CD4-positive, alpha-beta T cell treated with Interferon gamma for 1 hour (primary cell): Measurements from ENCODE around the gene BBS1.

Experiments
- DNase-seq: peaks from one replicate; pipeline ENCODE4 v3.0.0-alpha.2; 2020

The BBS1 gene

GRCh38 chr11:66555416-66555815, 45.0 kb downstream of the BBS1 start:
- no peak for DNase-seq

GRCh38 chr11:66556086-66556485, 45.7 kb downstream of the BBS1 start:
- no peak for DNase-seq

GRCh38 chr11:66557733-66558326, 47.4 kb downstream of the BBS1 start:
- no peak for DNase-seq

- peak; percentile 38 for DNase-seq
Observed at GRCh38 chr11:66559142-66559865, 48.9 kb downstream of the BBS1 start.

- DNase-seq: no peak
Observed at GRCh38 chr11:66559866-66560676, 49.6 kb downstream of the BBS1 start.

- no peak for DNase-seq
Observed at GRCh38 chr11:66561178-66561974, 50.9 kb downstream of the BBS1 start.

- no peak for DNase-seq
Observed at GRCh38 chr11:66561975-66562248, 51.5 kb downstream of the BBS1 start.

- DNase-seq: no peak
Observed at GRCh38 chr11:66562275-66562674, 51.8 kb downstream of the BBS1 start.

- DNase-seq: no peak
Observed at GRCh38 chr11:66562907-66563583, 52.6 kb downstream of the BBS1 start.

GRCh38 chr11:66563832-66564231, 53.4 kb downstream of the BBS1 start:
- no peak for DNase-seq

GRCh38 chr11:66564538-66564937, 54.1 kb downstream of the BBS1 start:
- DNase-seq: no peak

GRCh38 chr11:66564984-66565383, 54.5 kb downstream of the BBS1 start:
- DNase-seq: no peak

GRCh38 chr11:66566221-66566620, 55.8 kb downstream of the BBS1 start:
- DNase-seq: no peak

GRCh38 chr11:66567787-66568123, 57.3 kb downstream of the BBS1 start:
- no peak for DNase-seq

- peak; percentile 73 for DNase-seq
Observed at GRCh38 chr11:66568124-66568916, 57.9 kb downstream of the BBS1 start, which contains the start of gene CTSF. CTSF (minus strand) TSS chr11:66568606; CDS start chr11:66568486, 120 bp downstream.

GRCh38 chr11:66569076-66569475, 58.6 kb downstream of the BBS1 start:
- no peak for DNase-seq

GRCh38 chr11:66570079-66570849, 59.8 kb downstream of the BBS1 start:
- DNase-seq: no peak

- no peak for DNase-seq
Observed at GRCh38 chr11:66570850-66571180, 60.4 kb downstream of the BBS1 start.

- DNase-seq: peak; percentile 69
Observed at GRCh38 chr11:66579017-66579606, 68.7 kb downstream of the BBS1 start.

- no peak for DNase-seq
Observed at GRCh38 chr11:66580803-66581202, 70.4 kb downstream of the BBS1 start.

GRCh38 chr11:66581261-66581660, 70.8 kb downstream of the BBS1 start:
- DNase-seq: no peak
